Measurements from ENCODE around the gene BCAM. TPM values are rescaled to one million over a fixed set of nuclear protein-coding genes. Genes with fewer than 3 reads are reported as not detected.

The BCAM gene
- total RNA-seq (not detected), polyA plus RNA-seq (not detected)

DNA sequence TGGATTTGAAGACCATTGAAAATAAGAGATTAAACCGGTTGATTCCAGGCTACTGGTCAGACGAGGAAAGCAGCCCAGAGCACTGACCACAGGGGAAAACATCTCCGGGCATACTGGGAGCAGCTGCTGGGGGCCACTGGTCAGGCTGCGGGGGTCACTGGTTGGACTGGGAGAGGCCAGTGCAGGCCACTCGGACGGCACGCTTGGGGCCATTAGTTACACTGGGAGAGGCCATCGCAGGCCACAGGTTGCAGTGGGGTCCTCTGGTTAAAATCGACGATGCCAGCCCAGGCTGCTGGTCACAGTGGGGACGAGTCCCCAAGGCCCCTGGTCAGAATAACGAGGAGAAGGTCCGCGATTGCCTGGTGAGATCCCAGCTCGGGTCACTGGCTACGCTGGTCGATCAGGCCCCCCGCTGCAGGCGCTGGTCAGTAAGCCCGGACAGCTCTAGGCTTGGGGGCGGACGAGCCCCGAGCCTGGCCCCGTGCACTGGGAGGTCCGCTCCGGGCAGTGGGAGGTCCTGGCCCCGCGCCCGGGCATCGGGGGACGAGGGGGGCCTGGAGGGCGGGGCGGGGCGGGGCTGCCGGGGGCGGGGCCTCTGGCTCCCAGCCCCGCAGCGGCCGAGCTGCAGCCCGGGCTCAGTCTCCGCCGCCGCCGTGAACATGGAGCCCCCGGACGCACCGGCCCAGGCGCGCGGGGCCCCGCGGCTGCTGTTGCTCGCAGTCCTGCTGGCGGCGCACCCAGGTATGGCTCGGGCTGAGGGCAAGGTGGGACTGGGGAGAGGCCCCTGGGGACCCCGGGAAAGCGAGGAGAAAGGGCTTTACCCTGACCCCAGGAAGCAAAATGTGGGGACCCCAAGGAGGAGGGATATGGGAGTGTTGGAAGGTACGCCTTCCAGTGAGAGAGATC, at the start of gene BCAM:
Gene BCAM (plus strand): TSS at position 641 of the 909 bp plus-strand sequence. CDS start 22 bp downstream, at position 663.
- no peaks in the 10 kb centered on the region for H3K36me3 Mint-ChIP-seq
- Histone ChIP-seq H3K4me1 (ENCODE audit: control insufficient read depth, insufficient read depth, low read length, poor library complexity, severe bottlenecking) (peaks cover 5% of the 10 kb centered on the region), H3K27ac (ENCODE audit: insufficient read depth, low read length, poor library complexity, severe bottlenecking) (no peak within 1 kb of the TSS), H3K27me3 (ENCODE audit: control insufficient read depth, insufficient read depth, low read length) (no peaks in the 10 kb centered on the region), H3K9me3 (ENCODE audit: control insufficient read depth in 2 of 2, low read length in 2 of 2) (no peaks in the 10 kb centered on the region), H3K4me3 (ENCODE audit: low read depth, low read length) (no peak within 1 kb of the TSS), H3K36me3 (ENCODE audit: control insufficient read depth, insufficient read depth, low read length) (no peaks in the 10 kb centered on the region)
- H3K4me3 Mint-ChIP-seq, result peak within 1 kb of the TSS in 1 of 4 donors; percentile 28
- H3K9me3 Mint-ChIP-seq, result peaks cover 0 to 4% (median 0%) of the 10 kb centered on the region in 7 donors
- peaks cover 18% of the 10 kb centered on the region for H3K27me3 Mint-ChIP-seq
- no peak for ATAC-seq (ENCODE audit: low read depth in 2 of 2)
- H3K4me1 Mint-ChIP-seq, result peaks cover 0 to 2% (median 0%) of the 10 kb centered on the region in 4 donors
- no peak for DNase-seq
- no peak within 1 kb of the TSS for H3K27ac Mint-ChIP-seq

- no peak for DNase-seq
- Mint-ChIP-seq H3K36me3 (peaks cover 9% of the 10 kb centered on the region), H3K27me3 (no peaks in the 10 kb centered on the region), H3K4me1 (peaks cover 0 to 39% (median 17%) of the 10 kb centered on the region in 4 donors), H3K4me3 (no peak overlapping the region), H3K9me3 (no peaks in the 10 kb centered on the region), H3K27ac (peak overlapping the region; percentile 33 to 87 (median 60))
- ATAC-seq (ENCODE audit: low read depth in 2 of 2), result no peak
- Histone ChIP-seq H3K36me3 (ENCODE audit: control insufficient read depth, insufficient read depth, low read length) (peaks cover 12% of the 10 kb centered on the region), H3K9me3 (ENCODE audit: control insufficient read depth in 2 of 2, low read length in 2 of 2) (no peaks in the 10 kb centered on the region), H3K27me3 (ENCODE audit: control insufficient read depth, insufficient read depth, low read length) (no peaks in the 10 kb centered on the region), H3K4me1 (ENCODE audit: control insufficient read depth, insufficient read depth, low read length, poor library complexity, severe bottlenecking) (peaks cover 5% of the 10 kb centered on the region), H3K27ac (ENCODE audit: insufficient read depth, low read length, poor library complexity, severe bottlenecking) (no peak overlapping the region), H3K4me3 (ENCODE audit: low read depth, low read length) (no peak overlapping the region)
Measured at GRCh38 chr19:44762038-44762437, 46.9 kb upstream of the BCAM start.

GRCh38 chr19:44765033-44765948, 43.6 kb upstream of the BCAM start:
- peaks cover 11% of the 10 kb centered on the region for H3K4me1 ChIP-seq (ENCODE audit: control insufficient read depth, insufficient read depth, low read length, poor library complexity, severe bottlenecking)
- DNase-seq (no peak), ATAC-seq (ENCODE audit: low read depth in 2 of 2) (no peak)
- H3K27ac Mint-ChIP-seq, result peak overlapping the region in 1 of 3 donors; percentile 59
- H3K27me3 Mint-ChIP-seq, result no peaks in the 10 kb centered on the region
- no peak overlapping the region for H3K4me3 ChIP-seq (ENCODE audit: low read depth, low read length)
- H3K27ac ChIP-seq (ENCODE audit: insufficient read depth, low read length, poor library complexity, severe bottlenecking), result no peak overlapping the region
- no peak overlapping the region for H3K4me3 Mint-ChIP-seq
- H3K4me1 Mint-ChIP-seq, result peaks cover 0 to 52% (median 19%) of the 10 kb centered on the region in 4 donors
- H3K9me3 ChIP-seq (ENCODE audit: control insufficient read depth in 2 of 2, low read length in 2 of 2), result no peaks in the 10 kb centered on the region
- peaks cover 3% of the 10 kb centered on the region for H3K36me3 Mint-ChIP-seq
- no peaks in the 10 kb centered on the region for H3K36me3 ChIP-seq (ENCODE audit: control insufficient read depth, insufficient read depth, low read length)
- no peaks in the 10 kb centered on the region for H3K9me3 Mint-ChIP-seq
- no peaks in the 10 kb centered on the region for H3K27me3 ChIP-seq (ENCODE audit: control insufficient read depth, insufficient read depth, low read length)

- Histone ChIP-seq H3K27ac (ENCODE audit: insufficient read depth, low read length, poor library complexity, severe bottlenecking) (no peak overlapping the region), H3K36me3 (ENCODE audit: control insufficient read depth, insufficient read depth, low read length) (no peaks in the 10 kb centered on the region), H3K4me1 (ENCODE audit: control insufficient read depth, insufficient read depth, low read length, poor library complexity, severe bottlenecking) (peaks cover 14% of the 10 kb centered on the region), H3K27me3 (ENCODE audit: control insufficient read depth, insufficient read depth, low read length) (no peaks in the 10 kb centered on the region), H3K9me3 (ENCODE audit: control insufficient read depth in 2 of 2, low read length in 2 of 2) (no peaks in the 10 kb centered on the region), H3K4me3 (ENCODE audit: low read depth, low read length) (no peak overlapping the region)
- DNase-seq (no peak), ATAC-seq (ENCODE audit: low read depth in 2 of 2) (no peak)
- no peaks in the 10 kb centered on the region for H3K36me3 Mint-ChIP-seq
- peaks cover 0 to 52% (median 21%) of the 10 kb centered on the region in 4 donors for H3K4me1 Mint-ChIP-seq
- H3K4me3 Mint-ChIP-seq, result no peak overlapping the region
- peak overlapping the region in 1 of 3 donors; percentile 52 for H3K27ac Mint-ChIP-seq
- no peaks in the 10 kb centered on the region for H3K9me3 Mint-ChIP-seq
- H3K27me3 Mint-ChIP-seq, result no peaks in the 10 kb centered on the region
Measured at GRCh38 chr19:44765949-44766335, 43.0 kb upstream of the BCAM start.

DNA sequence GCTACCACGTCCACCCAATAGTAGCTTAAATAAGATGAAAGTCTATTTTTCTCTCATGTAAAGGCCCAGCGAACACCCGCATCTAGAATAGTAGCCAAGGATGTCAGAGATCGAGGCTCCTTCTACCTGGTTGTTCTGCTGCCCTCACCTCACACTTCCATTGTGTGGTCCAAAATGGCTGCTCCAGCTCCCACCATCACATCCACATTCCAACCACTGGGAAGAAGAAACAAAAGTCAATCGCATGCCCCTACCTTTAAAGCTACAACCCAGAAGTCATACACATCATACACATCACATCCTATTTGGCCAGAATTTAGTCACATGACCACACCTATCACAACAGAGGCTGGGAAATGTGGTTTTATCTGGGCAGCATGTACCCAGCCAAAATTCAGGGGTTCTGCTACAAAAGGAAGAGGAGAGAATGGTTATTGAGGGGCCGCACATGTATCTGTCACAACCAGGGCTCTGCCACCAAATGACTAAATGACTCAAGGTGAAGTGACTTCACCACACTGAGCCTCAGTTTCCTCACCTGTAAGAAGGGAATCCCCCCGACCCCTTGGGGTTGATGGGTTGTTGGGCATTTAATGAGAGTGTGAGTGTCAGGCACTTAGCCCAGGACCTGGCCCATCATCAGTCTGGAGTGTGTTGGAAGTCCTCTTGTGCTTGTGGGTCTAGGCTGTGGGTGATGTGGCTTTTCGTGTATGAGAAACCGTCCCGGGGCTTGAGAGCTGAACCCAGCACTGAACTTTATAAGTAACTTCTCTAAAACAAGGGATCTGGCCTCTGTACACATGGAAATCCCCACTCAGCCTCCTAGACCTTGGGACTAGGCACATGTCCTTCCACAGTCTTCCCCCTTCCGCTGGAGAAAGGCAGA, 41.4 kb upstream of the BCAM start:
- ATAC-seq (ENCODE audit: low read depth in 2 of 2) (no peak), DNase-seq (no peak)
- no peak overlapping the region for H3K4me3 ChIP-seq (ENCODE audit: low read depth, low read length)
- H3K27ac Mint-ChIP-seq, result peak overlapping the region in 2 of 3 donors; percentile 82 to 95
- peaks cover 0 to 46% (median 22%) of the 10 kb centered on the region in 4 donors for H3K4me1 Mint-ChIP-seq
- H3K9me3 ChIP-seq (ENCODE audit: control insufficient read depth in 2 of 2, low read length in 2 of 2), result no peaks in the 10 kb centered on the region
- no peak overlapping the region for H3K27ac ChIP-seq (ENCODE audit: insufficient read depth, low read length, poor library complexity, severe bottlenecking)
- H3K9me3 Mint-ChIP-seq, result no peaks in the 10 kb centered on the region
- H3K27me3 Mint-ChIP-seq, result no peaks in the 10 kb centered on the region
- H3K4me1 ChIP-seq (ENCODE audit: control insufficient read depth, insufficient read depth, low read length, poor library complexity, severe bottlenecking), result peaks cover 16% of the 10 kb centered on the region
- peak overlapping the region in 1 of 4 donors; percentile 55 for H3K4me3 Mint-ChIP-seq
- no peaks in the 10 kb centered on the region for H3K36me3 Mint-ChIP-seq
- no peaks in the 10 kb centered on the region for H3K27me3 ChIP-seq (ENCODE audit: control insufficient read depth, insufficient read depth, low read length)
- H3K36me3 ChIP-seq (ENCODE audit: control insufficient read depth, insufficient read depth, low read length), result no peaks in the 10 kb centered on the region

- no peaks in the 10 kb centered on the region for H3K27me3 Mint-ChIP-seq
- H3K27ac Mint-ChIP-seq, result peak overlapping the region; percentile 69 to 80 (median 71)
- no peaks in the 10 kb centered on the region for H3K36me3 ChIP-seq (ENCODE audit: control insufficient read depth, insufficient read depth, low read length)
- DNase-seq (peak; percentile 94 to 98 (median 95)), ATAC-seq (ENCODE audit: low read depth in 2 of 2) (peak; percentile 99)
- no peaks in the 10 kb centered on the region for H3K27me3 ChIP-seq (ENCODE audit: control insufficient read depth, insufficient read depth, low read length)
- H3K36me3 Mint-ChIP-seq, result no peaks in the 10 kb centered on the region
- peak overlapping the region; percentile 11 for H3K27ac ChIP-seq (ENCODE audit: insufficient read depth, low read length, poor library complexity, severe bottlenecking)
- no peaks in the 10 kb centered on the region for H3K9me3 ChIP-seq (ENCODE audit: control insufficient read depth in 2 of 2, low read length in 2 of 2)
- peaks cover 11% of the 10 kb centered on the region for H3K4me1 ChIP-seq (ENCODE audit: control insufficient read depth, insufficient read depth, low read length, poor library complexity, severe bottlenecking)
- H3K4me3 ChIP-seq (ENCODE audit: low read depth, low read length), result peak overlapping the region; percentile 24
- peaks cover 0 to 32% (median 17%) of the 10 kb centered on the region in 4 donors for H3K4me1 Mint-ChIP-seq
- peak overlapping the region in 3 of 4 donors; percentile 50 to 54 (median 52) for H3K4me3 Mint-ChIP-seq
- no peaks in the 10 kb centered on the region for H3K9me3 Mint-ChIP-seq
Measured at GRCh38 chr19:44770550-44771257, 38.2 kb upstream of the BCAM start.
